Prostate gland (tissue), 2 donors: ENCODE measurements around the gene ENPP5. TPM values are rescaled to one million over a fixed set of nuclear protein-coding genes. Genes with fewer than 3 reads are reported as not detected.

Experiments
- DNase-seq: peaks from one replicate; pipeline ENCODE4 v3.0.0-alpha.2; 2019; ENCODE audit warnings: low spot score
- H3K27ac ChIP-seq, 2 donors: fragments of 200-600 bp; sonication (generic); 2 replicates each; pipeline ENCODE4 v1.5.1; 2017 to 2019
- H3K27me3 ChIP-seq: fragments of 200-600 bp; sonication (generic); replicated peaks from 2 replicates; pipeline ENCODE4 v1.5.1; 2019; ENCODE audit not compliant: insufficient read depth
- H3K36me3 ChIP-seq, 2 donors: fragments of 200-600 bp; sonication (generic); 1 replicate in 1 of 2; 2 replicates in 1 of 2; pipeline versions ENCODE4 v1.5.1 to v1.8.1; 2017 to 2019
- H3K4me1 ChIP-seq: fragments of 200-600 bp; sonication (generic); replicated peaks from 2 replicates; pipeline ENCODE4 v1.5.1; 2019
- H3K4me3 ChIP-seq, 2 donors: fragments of 200-600 bp; sonication (generic); 2 replicates each; pipeline ENCODE4 v1.5.1; 2017 to 2019
- H3K9me3 ChIP-seq: fragments of 200-600 bp; sonication (generic); 2 replicates; pipeline ENCODE4 v1.5.1; 2017
- CTCF ChIP-seq, 4 experiments: fragments of 200-600 bp in 2 of 4; fragments of 450-650 bp in 2 of 4; sonication (generic) in 2 of 4; IDR thresholded peaks; 1 replicate in 3 of 4; 2 replicates in 1 of 4; pipeline ENCODE4 v1.5.1; 2016 to 2019; ENCODE audit warnings: antibody characterized with exemption in 4 of 4, mild to moderate bottlenecking in 2 of 4, moderate library complexity in 2 of 4
- POLR2A ChIP-seq: fragments of 450-650 bp; IDR thresholded peaks from one replicate; pipeline ENCODE4 v1.6.1; 2016; ENCODE audit warnings: antibody characterized with exemption, mild to moderate bottlenecking
- POLR2AphosphoS5 ChIP-seq: sonication (generic); formaldehyde crosslinking; IDR thresholded peaks from one replicate; pipeline ENCODE4 v1.6.1; 2017; ENCODE audit warnings: antibody characterized with exemption
- WGBS: methylation state at CpG from one replicate; pipeline ENCODE4 v1.1.5; 2018; 5-methylcytosine and 5-hydroxymethylcytosine counted together
- intact Hi-C: fragments of 100-400 bp; cut with DNase I; formaldehyde crosslinking; loops from one replicate; pipeline ENCODE4 v1.14.2; 2022
- total RNA-seq, 2 donors: library from RNA; depleted of rRNA; stranded (reverse); fragments of >200 nt; gene quantifications; one replicate each; pipeline ENCODE4 v1.1.0, GENCODE V29; 2016

The ENPP5 gene
- total RNA-seq, 2 donors from 2014 or later: 45.7 to 90.1 TPM

- no peaks in the 10 kb centered on the region for H3K4me1 ChIP-seq
- intact Hi-C loops: no loop called here
- TF ChIP-seq CTCF (IDR thresholded peaks at IDR 0.05) (no peak), POLR2AphosphoS5 (no peak), POLR2A (no peak)
- no peaks in the 10 kb centered on the region for H3K9me3 ChIP-seq
- no peak overlapping the region for H3K27ac ChIP-seq
- WGBS: 90% methylated on average over 3 of the region's 3 CpGs
- no peak overlapping the region for H3K4me3 ChIP-seq
- DNase-seq: no peak
- H3K36me3 ChIP-seq: no peaks in the 10 kb centered on the region
- H3K27me3 ChIP-seq: no peaks in the 10 kb centered on the region
Measured at GRCh38 chr6:46118836-46119235, 51.9 kb downstream of the ENPP5 start.

GRCh38 chr6:46118157-46118556, 52.6 kb downstream of the ENPP5 start:
- no peaks in the 10 kb centered on the region for H3K36me3 ChIP-seq

GRCh38 chr6:46116289-46116688, 54.5 kb downstream of the ENPP5 start:
- 91% methylated on average over 2 of the region's 2 CpGs for WGBS
- Histone ChIP-seq H3K36me3 (no peaks in the 10 kb centered on the region), H3K4me3 (no peak overlapping the region), H3K9me3 (no peaks in the 10 kb centered on the region), H3K27ac (no peak overlapping the region), H3K4me1 (no peaks in the 10 kb centered on the region), H3K27me3 (no peaks in the 10 kb centered on the region)
- TF ChIP-seq CTCF (IDR thresholded peaks at IDR 0.05) (no peak), POLR2A (no peak), POLR2AphosphoS5 (no peak)
- no peak for DNase-seq
- intact Hi-C loops: no loop called here

More at GRCh38 chr6:46118157-46118556, 52.6 kb downstream of the ENPP5 start:
- Histone ChIP-seq H3K4me3 (no peak overlapping the region), H3K4me1 (no peaks in the 10 kb centered on the region), H3K27me3 (no peaks in the 10 kb centered on the region), H3K27ac (no peak overlapping the region), H3K9me3 (no peaks in the 10 kb centered on the region)
- no peak for DNase-seq
- TF ChIP-seq POLR2AphosphoS5 (no peak), CTCF (IDR thresholded peaks at IDR 0.05) (no peak), POLR2A (no peak)
- intact Hi-C loops: no loop called here
- WGBS: 94% methylated on average over 1 of the region's 1 CpG

GRCh38 chr6:46115634-46116033, 55.1 kb downstream of the ENPP5 start:
- Histone ChIP-seq H3K27ac (no peak overlapping the region), H3K27me3 (no peaks in the 10 kb centered on the region), H3K4me1 (no peaks in the 10 kb centered on the region), H3K4me3 (no peak overlapping the region), H3K9me3 (no peaks in the 10 kb centered on the region), H3K36me3 (no peaks in the 10 kb centered on the region)
- no peak for DNase-seq
- WGBS: 83% methylated on average over 1 of the region's 1 CpG
- intact Hi-C loops: no loop called here
- no peak for TF ChIP-seq CTCF (IDR thresholded peaks at IDR 0.05)
- TF ChIP-seq POLR2A: no peak
- TF ChIP-seq POLR2AphosphoS5: no peak

- no peaks in the 10 kb centered on the region for H3K36me3 ChIP-seq
- no peak for TF ChIP-seq POLR2AphosphoS5
- TF ChIP-seq POLR2A: no peak
- TF ChIP-seq CTCF (IDR thresholded peaks at IDR 0.05): no peak
- no peak overlapping the region for H3K4me3 ChIP-seq
- no peaks in the 10 kb centered on the region for H3K9me3 ChIP-seq
- WGBS: 52% methylated on average over 1 of the region's 1 CpG
- no peak for DNase-seq
- intact Hi-C loops: no loop called here
- no peak overlapping the region for H3K27ac ChIP-seq
- no peaks in the 10 kb centered on the region for H3K4me1 ChIP-seq
- H3K27me3 ChIP-seq: no peaks in the 10 kb centered on the region
Measured at GRCh38 chr6:46113370-46113769, 57.4 kb downstream of the ENPP5 start.
